RPMI7951 (cell line): ENCODE results near the gene GIPR. TPM values are rescaled to one million over a fixed set of nuclear protein-coding genes. Genes with fewer than 3 reads are reported as not detected.
"Not testable (repeated sequence)": the region's sequence is repeated elsewhere in the genome, so short reads cannot be mapped to it uniquely, and the experiment has no call there.

ENCODE experiments used
- DNase-seq: peaks from one replicate; pipeline ENCODE4 v3.0.0-alpha.2; 2012; ENCODE audit warnings: low read depth
- total RNA-seq: library from RNA; depleted of rRNA; stranded (reverse); fragments of >200 nt; shearing (Covaris generic); gene quantifications from 2 replicates; pipeline ENCODE4 v1.2.3, GENCODE V29; 2014

Gene GIPR
- total RNA-seq, 1 experiment from 2014 or later, result not detected

- DNase-seq, result peak; percentile 95
Measured at GRCh38 chr19:45691516-45692186, 23.6 kb downstream of the GIPR start, which contains the start of gene SNRPD2. SNRPD2 (minus strand) TSS chr19:45691953; CDS start chr19:45691888, 65 bp downstream.

GRCh38 chr19:45692187-45693105, 24.4 kb downstream of the GIPR start, which contains the start of gene QPCTL:
QPCTL (plus strand) TSS chr19:45692666; CDS start chr19:45692704, 38 bp downstream.
- DNase-seq, result peak; percentile 100

- DNase-seq, result peak; percentile 69
Measured at GRCh38 chr19:45693106-45693788, 25.2 kb downstream of the GIPR start.

GRCh38 chr19:45701676-45702075, 33.7 kb downstream of the GIPR start:
- DNase-seq, result no peak

GRCh38 chr19:45705115-45705514, 37.1 kb downstream of the GIPR start:
- no peak for DNase-seq

GRCh38 chr19:45705710-45706415, 37.8 kb downstream of the GIPR start:
- DNase-seq, result no peak

- DNase-seq, result no peak
Measured at GRCh38 chr19:45710356-45711130, 42.5 kb downstream of the GIPR start.

GRCh38 chr19:45711851-45712698, 44.1 kb downstream of the GIPR start:
- DNase-seq, result no peak

GRCh38 chr19:45712699-45713067, 44.7 kb downstream of the GIPR start:
- DNase-seq, result no peak

- DNase-seq, result no peak
Measured at GRCh38 chr19:45713141-45713540, 45.1 kb downstream of the GIPR start.

GRCh38 chr19:45715139-45715538, 47.1 kb downstream of the GIPR start:
- DNase-seq, result no peak

GRCh38 chr19:45716359-45717130, 48.5 kb downstream of the GIPR start:
- DNase-seq, result no peak

- DNase-seq, result peak; percentile 99
Measured at GRCh38 chr19:45717131-45717982, 49.3 kb downstream of the GIPR start.

- DNase-seq, result no peak
Measured at GRCh38 chr19:45717983-45718650, 50.1 kb downstream of the GIPR start.

GRCh38 chr19:45720065-45720464, 52.0 kb downstream of the GIPR start:
- not testable (repeated sequence) for DNase-seq

GRCh38 chr19:45728683-45729082, 60.7 kb downstream of the GIPR start:
- DNase-seq, result not testable (repeated sequence)

- no peak for DNase-seq
Measured at GRCh38 chr19:45729800-45730290, 61.8 kb downstream of the GIPR start.
